GM23338 (cell line): ENCODE measurements around the gene PTCHD1. TPM values are rescaled to one million over a fixed set of nuclear protein-coding genes. Genes with fewer than 3 reads are reported as not detected.

ENCODE experiments used
- ATAC-seq: fragments of 200-7000 bp; cut with Tn5 transposase; 3 replicates; pipeline ENCODE4 v1.9.1; 2020
- DNase-seq: peaks from one replicate; pipeline ENCODE4 v3.0.0-alpha.2; 2015; ENCODE audit warnings: low spot score
- H2AFZ ChIP-seq: fragments of 200-600 bp; sonication (generic); 2 replicates; pipeline ENCODE4 v1.8.0; 2016; ENCODE audit warnings: antibody characterized with exemption, mild to moderate bottlenecking, moderate library complexity
- H3F3A ChIP-seq: fragments of 200-600 bp; sonication (generic); replicated peaks from 2 replicates; pipeline ENCODE4 v1.8.0; 2017; ENCODE audit warnings: antibody characterized with exemption, mixed run types, low read depth
- H3K27ac ChIP-seq: fragments of 200-600 bp; sonication (generic); 2 replicates; pipeline ENCODE4 v1.6.1; 2016; ENCODE audit warnings: low read depth
- H3K27me3 ChIP-seq: fragments of 200-600 bp; sonication (generic); 2 replicates; pipeline ENCODE4 v1.8.0; 2016; ENCODE audit warnings: mild to moderate bottlenecking, mixed run types, moderate library complexity; ENCODE audit not compliant: insufficient read depth
- H3K36me3 ChIP-seq: fragments of 200-600 bp; sonication (generic); 2 replicates; pipeline ENCODE4 v1.8.0; 2016; ENCODE audit warnings: mild to moderate bottlenecking; ENCODE audit not compliant: insufficient read depth
- H3K4me1 ChIP-seq: fragments of 200-600 bp; sonication (generic); 2 replicates; pipeline ENCODE4 v1.8.0; 2016; ENCODE audit warnings: mild to moderate bottlenecking, moderate library complexity; ENCODE audit not compliant: insufficient read depth
- H3K4me2 ChIP-seq: fragments of 200-600 bp; sonication (generic); 2 replicates; pipeline ENCODE4 v1.7.1; 2017; ENCODE audit warnings: mixed run types
- H3K4me3 ChIP-seq: fragments of 200-600 bp; sonication (generic); 2 replicates; pipeline ENCODE4 v1.6.1; 2016; ENCODE audit warnings: mixed run types
- H3K79me2 ChIP-seq: fragments of 200-600 bp; sonication (generic); replicated peaks from 2 replicates; pipeline ENCODE4 v1.8.0; 2017; ENCODE audit warnings: mild to moderate bottlenecking; ENCODE audit not compliant: insufficient read depth
- H3K9me2 ChIP-seq: fragments of 200-600 bp; sonication (generic); 2 replicates; pipeline ENCODE4 v1.8.0; 2017; ENCODE audit not compliant: insufficient read depth
- H4K20me1 ChIP-seq: fragments of 200-600 bp; sonication (generic); replicated peaks from 2 replicates; pipeline ENCODE4 v1.8.0; 2017; ENCODE audit warnings: mild to moderate bottlenecking; ENCODE audit not compliant: insufficient read depth
- H3K27ac Mint-ChIP-seq: 2 replicates; pipeline ENCODE4 v1.8.0; 2020; ENCODE audit warnings: inconsistent platforms, mild to moderate bottlenecking, moderate library complexity, mixed read lengths
- H3K27me3 Mint-ChIP-seq: 3 replicates; pipeline ENCODE4 v1.8.0; 2022; ENCODE audit warnings: low read depth, mild to moderate bottlenecking, moderate library complexity, mixed read lengths, inconsistent platforms; ENCODE audit not compliant: insufficient read depth, poor library complexity
- H3K36me3 Mint-ChIP-seq: 3 replicates; pipeline ENCODE4 v1.8.0; 2021; ENCODE audit warnings: low read depth, mild to moderate bottlenecking, inconsistent platforms, moderate library complexity, mixed read lengths
- H3K4me1 Mint-ChIP-seq: 3 replicates; pipeline ENCODE4 v1.8.0; 2020; ENCODE audit warnings: mild to moderate bottlenecking, inconsistent platforms, mixed read lengths
- H3K4me3 Mint-ChIP-seq: 3 replicates; pipeline ENCODE4 v1.8.0; 2021; ENCODE audit warnings: moderate library complexity, mild to moderate bottlenecking, inconsistent platforms, mixed read lengths
- H3K9me3 Mint-ChIP-seq: 3 replicates; pipeline ENCODE4 v1.8.0; 2020; ENCODE audit warnings: moderate library complexity, mild to moderate bottlenecking, inconsistent platforms, mixed read lengths
- CTCF ChIP-seq, 2 experiments: fragments of 200-600 bp in 1 of 2; sonication (generic) in 1 of 2; conservative IDR thresholded peaks; 2 replicates each; pipeline versions ENCODE4 v1.5.1 to v1.6.1; 2016 to 2017; ENCODE audit warnings: antibody characterized with exemption in 2 of 2, low read depth in 2 of 2, mild to moderate bottlenecking in 2 of 2, moderate library complexity in 1 of 2
- ETS1 ChIP-seq: IDR thresholded peaks from 2 replicates; pipeline ENCODE4 v1.6.1; 2016; ENCODE audit warnings: antibody characterized with exemption
- EZH2 ChIP-seq: fragments of 200-600 bp; sonication (generic); IDR thresholded peaks from one replicate; pipeline ENCODE4 v1.8.0; 2017; ENCODE audit warnings: antibody characterized with exemption, mild to moderate bottlenecking, low read depth; ENCODE audit not compliant: unreplicated experiment
- EZH2phosphoT487 ChIP-seq: fragments of 200-600 bp; sonication (generic); IDR thresholded peaks from one replicate; pipeline ENCODE4 v1.8.1; 2018; ENCODE audit warnings: antibody characterized with exemption; ENCODE audit not compliant: unreplicated experiment
- REST ChIP-seq: IDR thresholded peaks from one replicate; pipeline ENCODE4 v1.6.1; 2018; ENCODE audit warnings: antibody characterized with exemption; ENCODE audit not compliant: unreplicated experiment
- ZNF114 ChIP-seq: fragments of 250-450 bp; sonication (Bioruptor Pico); IDR thresholded peaks from 2 replicates; pipeline ENCODE4 v1.5.0; 2020; ENCODE audit warnings: mild to moderate bottlenecking, moderate library complexity
- ZNF331 ChIP-seq: fragments of 250-450 bp; sonication (Bioruptor Pico); IDR thresholded peaks from 2 replicates; pipeline ENCODE4 v1.5.0; 2020; ENCODE audit warnings: low read depth, mild to moderate bottlenecking, moderate library complexity
- polyA plus RNA-seq: library from polyadenylated mRNA; unstranded; fragments of >200 nt; fragmentation: Nextera tagmentation; extraction: Ambion mirVana; gene quantifications from 2 replicates; pipeline ENCODE4 v1.2.1, GENCODE V29; 2016
- total RNA-seq: library from RNA; depleted of rRNA; stranded (reverse); fragments of >200 nt; shearing (Covaris generic); gene quantifications from 2 replicates; pipeline ENCODE4 v1.2.3, GENCODE V29; 2014

PTCHD1 gene
- total and polyA plus RNA-seq, 2 experiments from 2014 or later: 1.5 to 1.9 TPM

- TF ChIP-seq CTCF (conservative IDR thresholded peaks at IDR 0.05; ENCODE audit: low read depth in 2 of 2): no peak
- no peak for TF ChIP-seq ZNF331 (CRISPR knock-in tag)
- no peak for TF ChIP-seq REST
- TF ChIP-seq ETS1: no peak
Observed at GRCh38 chrX:23332888-23333821, 1.5 kb upstream of the PTCHD1 start (continued).

GRCh38 chrX:23333842-23334520 is 668 bp upstream of the PTCHD1 start:
- peak; percentile 59 for ATAC-seq
- H3K4me3 ChIP-seq: peak overlapping the region; percentile 70
- no peak overlapping the region for H2AFZ ChIP-seq
- peak; percentile 63 for DNase-seq
- no peak overlapping the region for H3K27ac ChIP-seq
- H3K4me1 ChIP-seq: peaks cover 9% of the 10 kb centered on the region; the same call in 1 of the 2 replicates
- Mint-ChIP-seq H3K4me1 (peaks cover 22% of the 10 kb centered on the region), H3K9me3 (no peaks in the 10 kb centered on the region), H3K36me3 (no peaks in the 10 kb centered on the region; the same call in 1 of the 3 replicates), H3K4me3 (peak overlapping the region; percentile 83), H3K27me3 (peaks cover 22% of the 10 kb centered on the region), H3K27ac (no peak overlapping the region)
- no peaks in the 10 kb centered on the region for H3K9me2 ChIP-seq
- no peaks in the 10 kb centered on the region for H3K79me2 ChIP-seq
- H4K20me1 ChIP-seq: no peaks in the 10 kb centered on the region; the same call in 1 of the 2 replicates
- H3K27me3 ChIP-seq: peaks cover 49% of the 10 kb centered on the region
- H3K4me2 ChIP-seq: peak overlapping the region; percentile 88
- H3K36me3 ChIP-seq: no peaks in the 10 kb centered on the region
- H3F3A ChIP-seq: no peaks in the 10 kb centered on the region
- TF ChIP-seq EZH2phosphoT487: no peak
- TF ChIP-seq EZH2: no peak
- no peak for TF ChIP-seq CTCF (conservative IDR thresholded peaks at IDR 0.05; ENCODE audit: low read depth in 2 of 2)
- no peak for TF ChIP-seq ZNF114 (CRISPR knock-in tag)
